HG03064 (cell line): ENCODE measurements around the gene TRIM40.
"Not testable (repeated sequence)": the region's sequence is repeated elsewhere in the genome, so short reads cannot be mapped to it uniquely, and the experiment has no call there.

Source experiments
- ATAC-seq: cut with Tn5 transposase; IDR thresholded peaks from one replicate; pipeline ENCODE4 v1.9.1; 2021; ENCODE audit warnings: low read depth; ENCODE audit not compliant: unreplicated experiment

Gene TRIM40

GRCh38 chr6:30113003-30113759 lies 22.8 kb upstream of the TRIM40 start, which contains the start of gene TRIM31:
Gene TRIM31 (minus strand): TSS chr6:30113090. CDS start chr6:30112805, 285 bp downstream.
- ATAC-seq = no peak

GRCh38 chr6:30113841-30114240 lies 22.1 kb upstream of the TRIM40 start:
- no peak for ATAC-seq

GRCh38 chr6:30116724-30117123 lies 19.2 kb upstream of the TRIM40 start:
- ATAC-seq = no peak

GRCh38 chr6:30118691-30119090 lies 17.2 kb upstream of the TRIM40 start:
- ATAC-seq = not testable (repeated sequence)

GRCh38 chr6:30121446-30122366 lies 14.2 kb upstream of the TRIM40 start:
- ATAC-seq = no peak

GRCh38 chr6:30122515-30122914 lies 13.4 kb upstream of the TRIM40 start:
- no peak for ATAC-seq

- ATAC-seq = no peak
Measured at GRCh38 chr6:30127238-30128093, 8.5 kb upstream of the TRIM40 start.

GRCh38 chr6:30129265-30130178 lies 6.4 kb upstream of the TRIM40 start:
- no peak for ATAC-seq

- ATAC-seq = no peak
Measured at GRCh38 chr6:30130179-30130679, 5.7 kb upstream of the TRIM40 start.

GRCh38 chr6:30130887-30131862 lies 4.8 kb upstream of the TRIM40 start:
- no peak for ATAC-seq

- no peak for ATAC-seq
Measured at GRCh38 chr6:30131947-30132497, 3.9 kb upstream of the TRIM40 start.

GRCh38 chr6:30135147-30135546 lies 793 bp upstream of the TRIM40 start:
- no peak for ATAC-seq

- ATAC-seq = no peak
Measured at GRCh38 chr6:30136570-30137286, 788 bp downstream of the TRIM40 start.

GRCh38 chr6:30140240-30140639 lies 4.3 kb downstream of the TRIM40 start:
- not testable (repeated sequence) for ATAC-seq

- ATAC-seq = no peak
Measured at GRCh38 chr6:30142665-30143064, 6.7 kb downstream of the TRIM40 start.

GRCh38 chr6:30143780-30144179 lies 7.8 kb downstream of the TRIM40 start:
- no peak for ATAC-seq

- ATAC-seq = no peak
Measured at GRCh38 chr6:30144811-30145210, 8.9 kb downstream of the TRIM40 start.
